ENCODE data around the gene CLDN1. TPM values are rescaled to one million over a fixed set of nuclear protein-coding genes. Genes with fewer than 3 reads are reported as not detected.

Gene CLDN1
- total and polyA plus RNA-seq, 2 of the 13 experiments (the other 11 are each of a cell fraction or from before 2014, with no cell fraction given), result 42.7 to 51.6 TPM

DNA sequence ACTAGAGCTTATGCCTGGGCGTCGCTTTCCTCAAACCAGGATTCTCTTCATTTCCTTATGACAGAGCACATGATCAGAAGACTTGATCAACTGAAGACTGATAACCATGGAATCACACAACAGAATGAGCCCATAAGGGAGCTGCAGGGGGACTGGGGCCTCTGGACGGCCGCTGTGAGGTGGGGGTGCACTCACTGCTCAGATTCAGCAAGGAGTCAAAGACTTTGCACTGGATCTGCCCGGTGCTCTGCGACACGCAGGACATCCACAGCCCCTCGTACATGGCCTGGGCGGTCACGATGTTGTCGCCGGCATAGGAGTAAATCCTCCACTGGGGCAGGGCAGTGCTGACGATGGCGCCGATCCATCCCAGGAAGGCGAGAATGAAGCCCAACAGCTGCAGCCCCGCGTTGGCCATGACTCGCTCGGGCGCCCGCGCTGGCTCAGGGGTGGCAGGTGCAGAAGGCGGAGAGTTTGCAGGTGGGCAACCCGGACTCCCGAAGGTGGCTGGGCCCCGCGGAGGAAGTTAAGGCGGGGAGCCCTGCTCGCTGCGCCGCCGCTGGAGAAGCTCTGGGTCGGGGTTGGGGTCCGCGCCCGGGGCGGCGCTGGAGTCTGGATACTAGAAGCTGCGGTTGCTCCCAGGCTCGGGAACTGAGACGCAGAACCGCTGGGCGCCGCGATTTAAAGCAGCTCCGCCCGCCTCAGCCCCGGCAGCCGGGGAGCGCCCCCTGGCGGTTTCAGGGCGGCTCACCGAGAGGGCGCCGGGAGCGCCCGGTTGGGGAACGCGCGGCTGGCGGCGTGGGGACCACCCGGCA lies at the start of gene CLDN1 (continued):
- TF ChIP-seq EP300 (IDR thresholded peaks at IDR 0.05; ENCODE audit: low read depth in 2 of 2, low read length in 2 of 2), result no peak
- no peak for TF ChIP-seq EP300 (CRISPR knock-in tag; IDR thresholded peaks at IDR 0.05; ENCODE audit: borderline replicate concordance)
- no peak for TF ChIP-seq YEATS2 (CRISPR knock-in tag; IDR thresholded peaks at IDR 0.05; ENCODE audit: borderline replicate concordance)
- TF ChIP-seq, protein P1, sequence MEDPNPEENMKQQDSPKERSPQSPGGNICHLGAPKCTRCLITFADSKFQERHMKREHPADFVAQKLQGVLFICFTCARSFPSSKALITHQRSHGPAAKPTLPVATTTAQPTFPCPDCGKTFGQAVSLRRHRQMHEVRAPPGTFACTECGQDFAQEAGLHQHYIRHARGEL (CRISPR knock-in tag; IDR thresholded peaks at IDR 0.05), result no peak
- TF ChIP-seq, protein P2, sequence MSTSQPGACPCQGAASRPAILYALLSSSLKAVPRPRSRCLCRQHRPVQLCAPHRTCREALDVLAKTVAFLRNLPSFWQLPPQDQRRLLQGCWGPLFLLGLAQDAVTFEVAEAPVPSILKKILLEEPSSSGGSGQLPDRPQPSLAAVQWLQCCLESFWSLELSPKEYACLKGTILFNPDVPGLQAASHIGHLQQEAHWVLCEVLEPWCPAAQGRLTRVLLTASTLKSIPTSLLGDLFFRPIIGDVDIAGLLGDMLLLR (CRISPR knock-in tag; IDR thresholded peaks at IDR 0.05), result no peak
- TF ChIP-seq PHF5A (CRISPR knock-in tag; IDR thresholded peaks at IDR 0.05; ENCODE audit: low read depth, unreplicated experiment), result peak; percentile 31
- 0 out of 2 replicates have a peak, but pooled peaks have one; percentile 63 for TF ChIP-seq ZNF83 (CRISPR knock-in tag; IDR thresholded peaks at IDR 0.05; ENCODE audit: borderline replicate concordance)
- TF ChIP-seq, protein P3, sequence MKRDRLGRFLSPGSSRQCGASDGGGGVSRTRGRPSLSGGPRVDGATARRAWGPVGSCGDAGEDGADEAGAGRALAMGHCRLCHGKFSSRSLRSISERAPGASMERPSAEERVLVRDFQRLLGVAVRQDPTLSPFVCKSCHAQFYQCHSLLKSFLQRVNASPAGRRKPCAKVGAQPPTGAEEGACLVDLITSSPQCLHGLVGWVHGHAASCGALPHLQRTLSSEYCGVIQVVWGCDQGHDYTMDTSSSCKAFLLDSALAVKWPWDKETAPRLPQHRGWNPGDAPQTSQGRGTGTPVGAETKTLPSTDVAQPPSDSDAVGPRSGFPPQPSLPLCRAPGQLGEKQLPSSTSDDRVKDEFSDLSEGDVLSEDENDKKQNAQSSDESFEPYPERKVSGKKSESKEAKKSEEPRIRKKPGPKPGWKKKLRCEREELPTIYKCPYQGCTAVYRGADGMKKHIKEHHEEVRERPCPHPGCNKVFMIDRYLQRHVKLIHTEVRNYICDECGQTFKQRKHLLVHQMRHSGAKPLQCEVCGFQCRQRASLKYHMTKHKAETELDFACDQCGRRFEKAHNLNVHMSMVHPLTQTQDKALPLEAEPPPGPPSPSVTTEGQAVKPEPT (CRISPR knock-in tag; IDR thresholded peaks at IDR 0.05; ENCODE audit: low read depth), result no peak
- TF ChIP-seq SP140L (CRISPR knock-in tag; IDR thresholded peaks at IDR 0.05; ENCODE audit: borderline replicate concordance), result no peak
- TF ChIP-seq, protein P4, sequence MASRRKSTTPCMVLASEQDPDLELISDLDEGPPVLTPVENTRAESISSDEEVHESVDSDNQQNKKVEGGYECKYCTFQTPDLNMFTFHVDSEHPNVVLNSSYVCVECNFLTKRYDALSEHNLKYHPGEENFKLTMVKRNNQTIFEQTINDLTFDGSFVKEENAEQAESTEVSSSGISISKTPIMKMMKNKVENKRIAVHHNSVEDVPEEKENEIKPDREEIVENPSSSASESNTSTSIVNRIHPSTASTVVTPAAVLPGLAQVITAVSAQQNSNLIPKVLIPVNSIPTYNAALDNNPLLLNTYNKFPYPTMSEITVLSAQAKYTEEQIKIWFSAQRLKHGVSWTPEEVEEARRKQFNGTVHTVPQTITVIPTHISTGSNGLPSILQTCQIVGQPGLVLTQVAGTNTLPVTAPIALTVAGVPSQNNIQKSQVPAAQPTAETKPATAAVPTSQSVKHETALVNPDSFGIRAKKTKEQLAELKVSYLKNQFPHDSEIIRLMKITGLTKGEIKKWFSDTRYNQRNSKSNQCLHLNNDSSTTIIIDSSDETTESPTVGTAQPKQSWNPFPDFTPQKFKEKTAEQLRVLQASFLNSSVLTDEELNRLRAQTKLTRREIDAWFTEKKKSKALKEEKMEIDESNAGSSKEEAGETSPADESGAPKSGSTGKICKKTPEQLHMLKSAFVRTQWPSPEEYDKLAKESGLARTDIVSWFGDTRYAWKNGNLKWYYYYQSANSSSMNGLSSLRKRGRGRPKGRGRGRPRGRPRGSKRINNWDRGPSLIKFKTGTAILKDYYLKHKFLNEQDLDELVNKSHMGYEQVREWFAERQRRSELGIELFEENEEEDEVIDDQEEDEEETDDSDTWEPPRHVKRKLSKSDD (CRISPR knock-in tag; IDR thresholded peaks at IDR 0.05; ENCODE audit: low read depth), result 0 out of 2 replicates have a peak, but pooled peaks have one; percentile 51
- TF ChIP-seq RFX5 (IDR thresholded peaks at IDR 0.05; ENCODE audit: low read depth, low read length), result no peak
- peak; percentile 72; the same call in 1 of the 2 replicates for TF ChIP-seq MEIS1 (CRISPR knock-in tag; IDR thresholded peaks at IDR 0.05; ENCODE audit: borderline replicate concordance)
- no peak; the same call in 1 of the 2 replicates for TF ChIP-seq MIXL1 (CRISPR knock-in tag; IDR thresholded peaks at IDR 0.05)
- TF ChIP-seq, protein P5, sequence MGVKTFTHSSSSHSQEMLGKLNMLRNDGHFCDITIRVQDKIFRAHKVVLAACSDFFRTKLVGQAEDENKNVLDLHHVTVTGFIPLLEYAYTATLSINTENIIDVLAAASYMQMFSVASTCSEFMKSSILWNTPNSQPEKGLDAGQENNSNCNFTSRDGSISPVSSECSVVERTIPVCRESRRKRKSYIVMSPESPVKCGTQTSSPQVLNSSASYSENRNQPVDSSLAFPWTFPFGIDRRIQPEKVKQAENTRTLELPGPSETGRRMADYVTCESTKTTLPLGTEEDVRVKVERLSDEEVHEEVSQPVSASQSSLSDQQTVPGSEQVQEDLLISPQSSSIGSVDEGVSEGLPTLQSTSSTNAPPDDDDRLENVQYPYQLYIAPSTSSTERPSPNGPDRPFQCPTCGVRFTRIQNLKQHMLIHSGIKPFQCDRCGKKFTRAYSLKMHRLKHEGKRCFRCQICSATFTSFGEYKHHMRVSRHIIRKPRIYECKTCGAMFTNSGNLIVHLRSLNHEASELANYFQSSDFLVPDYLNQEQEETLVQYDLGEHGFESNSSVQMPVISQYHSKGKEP (CRISPR knock-in tag; IDR thresholded peaks at IDR 0.05), result no peak
- TF ChIP-seq ZNF775 (CRISPR knock-in tag; IDR thresholded peaks at IDR 0.05; ENCODE audit: borderline replicate concordance), result 0 out of 2 replicates have a peak, but pooled peaks have one; percentile 46
- TF ChIP-seq HHEX (CRISPR knock-in tag; IDR thresholded peaks at IDR 0.05), result no peak
- TF ChIP-seq ZFP82 (CRISPR knock-in tag; IDR thresholded peaks at IDR 0.05; ENCODE audit: borderline replicate concordance), result no peak
